Frontal cortex (tissue), 4 donors: ENCODE data around the gene GADD45G. TPM values are rescaled to one million over a fixed set of nuclear protein-coding genes. Genes with fewer than 3 reads are reported as not detected.
A peak's percentile ranks its signal among the peaks of the same experiment; 100 is the strongest.

Source experiments
- DNase-seq, 2 donors: peaks; one replicate each; pipeline ENCODE4 v3.0.0; 2012; ENCODE audit warnings: low spot score in 2 of 2
- FAIRE-seq: peaks from 2 replicates; lab custom pipeline; 2012; peaks lifted over from hg19 to GRCh38; lab: Jason Lieb, UNC
- total RNA-seq: library from RNA; depleted of rRNA; stranded (reverse); fragments of >200 nt; gene quantifications from one replicate; pipeline ENCODE4 v1.2.3, GENCODE V29; 2014
- donor health status: control.
- donor health status: control.
- donor health status: control.

Gene GADD45G
- total RNA-seq, 1 donor from 2014 or later, result 4.5 TPM

- FAIRE-seq (no peak), DNase-seq (no peak)
Measured at GRCh38 chr9:89592213-89592815, 12.5 kb upstream of the GADD45G start.

GRCh38 chr9:89592963-89593726 is 11.7 kb upstream of the GADD45G start:
- no peak for FAIRE-seq

GRCh38 chr9:89593727-89594427 is 10.9 kb upstream of the GADD45G start:
- DNase-seq (no peak), FAIRE-seq (no peak)

More at GRCh38 chr9:89592963-89593726, 11.7 kb upstream of the GADD45G start:
- no peak for DNase-seq

- FAIRE-seq (no peak), DNase-seq (no peak)
Measured at GRCh38 chr9:89594811-89595550, 9.8 kb upstream of the GADD45G start.

DNA sequence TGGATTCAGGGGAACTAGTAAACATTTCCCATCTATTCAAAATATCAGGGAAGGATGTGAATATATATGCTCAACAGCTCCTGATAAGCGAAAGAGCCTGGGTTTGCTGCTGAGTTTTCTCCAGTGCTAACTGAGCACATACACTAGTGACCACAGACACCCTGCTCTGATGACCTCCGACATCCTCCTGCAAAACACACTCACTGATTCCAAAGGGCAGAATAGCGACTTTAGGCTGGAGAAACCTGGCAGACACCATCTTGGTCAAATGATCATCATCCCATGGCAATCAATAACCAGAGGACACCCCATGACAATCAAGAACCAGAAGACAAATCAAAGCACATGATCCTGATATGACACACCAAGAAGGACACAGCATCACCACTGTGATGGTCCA is 9.2 kb upstream of the GADD45G start:
- FAIRE-seq, result no peak
- no peak for DNase-seq

- FAIRE-seq, result no peak
- no peak for DNase-seq
Measured at GRCh38 chr9:89596937-89597555, 7.8 kb upstream of the GADD45G start.

DNA sequence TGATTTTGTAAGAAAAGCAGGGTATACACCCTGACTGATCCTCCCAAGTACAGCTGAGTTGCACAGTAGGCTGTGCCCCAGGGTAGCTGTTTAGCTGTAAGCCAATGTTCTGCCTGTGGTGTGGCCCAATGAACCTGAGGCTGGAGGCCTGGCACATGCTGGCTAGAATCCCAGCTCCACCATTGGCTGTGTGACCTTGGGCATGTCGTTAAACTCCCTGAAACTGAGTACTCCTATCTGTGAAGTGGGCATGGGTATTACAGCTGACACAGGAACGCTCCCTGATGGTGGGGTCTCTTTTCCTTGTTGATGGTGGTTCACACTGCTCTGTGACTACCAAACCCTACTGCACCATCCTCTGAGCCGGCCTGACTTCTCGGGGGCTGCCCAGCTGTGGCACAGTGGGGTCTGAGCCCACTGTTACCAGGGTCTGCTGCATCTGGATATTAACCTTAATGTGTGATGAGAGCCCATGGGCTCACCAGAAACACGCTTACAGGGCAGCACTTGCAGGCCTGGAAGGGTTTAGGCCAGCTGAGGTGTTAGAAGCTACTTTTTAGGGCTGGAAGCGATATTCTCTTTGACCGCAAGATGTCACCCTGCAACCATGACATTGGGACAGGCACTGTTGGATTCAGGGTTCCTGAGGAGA is 7.0 kb upstream of the GADD45G start:
- DNase-seq (peak; percentile 28 to 50), FAIRE-seq (no peak)

DNA sequence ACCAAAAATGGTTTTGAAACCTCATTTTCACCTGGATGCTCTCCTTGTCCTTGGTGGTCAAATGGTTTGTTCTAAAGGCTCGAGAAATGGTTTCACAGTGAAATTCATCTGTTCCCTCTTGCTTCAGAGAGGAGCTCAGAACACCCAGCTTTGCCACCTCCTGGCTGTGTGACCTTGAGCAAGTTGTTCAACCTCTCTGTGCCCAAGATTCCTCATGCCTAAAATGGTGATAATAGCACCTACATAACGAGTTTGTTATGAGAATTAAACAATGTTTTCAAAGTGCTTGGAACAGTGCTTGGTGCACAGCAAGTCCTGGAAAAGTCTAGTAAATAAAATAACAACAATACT is 6.5 kb upstream of the GADD45G start:
- DNase-seq (no peak), FAIRE-seq (no peak)

DNA sequence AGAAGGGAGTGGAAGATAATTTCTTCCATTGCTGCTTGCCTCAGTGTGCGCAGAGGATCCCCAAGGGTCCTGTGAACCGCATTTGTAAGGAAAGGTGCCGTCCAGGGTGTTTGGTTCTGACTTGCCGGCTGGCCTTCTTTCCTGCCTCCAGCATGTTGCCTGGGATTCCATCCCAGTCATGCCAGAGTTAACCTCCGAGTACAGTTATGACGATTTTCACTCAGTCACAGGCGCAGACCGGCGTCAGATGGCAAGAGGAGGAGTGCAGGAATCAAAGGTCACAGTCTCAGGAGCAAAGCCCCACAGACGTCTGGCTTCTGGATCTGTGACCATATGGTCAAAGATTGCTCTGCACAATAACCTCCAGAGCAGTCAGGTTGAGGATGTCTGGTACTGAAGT is 5.9 kb upstream of the GADD45G start:
- DNase-seq (no peak), FAIRE-seq (no peak)

GRCh38 chr9:89600831-89601230 is 4.0 kb upstream of the GADD45G start:
- FAIRE-seq (no peak), DNase-seq (no peak)

- FAIRE-seq, result no peak
- no peak for DNase-seq
Measured at GRCh38 chr9:89601306-89601705, 3.5 kb upstream of the GADD45G start.

- DNase-seq (no peak), FAIRE-seq (no peak)
Measured at GRCh38 chr9:89601856-89602562, 2.8 kb upstream of the GADD45G start.

DNA sequence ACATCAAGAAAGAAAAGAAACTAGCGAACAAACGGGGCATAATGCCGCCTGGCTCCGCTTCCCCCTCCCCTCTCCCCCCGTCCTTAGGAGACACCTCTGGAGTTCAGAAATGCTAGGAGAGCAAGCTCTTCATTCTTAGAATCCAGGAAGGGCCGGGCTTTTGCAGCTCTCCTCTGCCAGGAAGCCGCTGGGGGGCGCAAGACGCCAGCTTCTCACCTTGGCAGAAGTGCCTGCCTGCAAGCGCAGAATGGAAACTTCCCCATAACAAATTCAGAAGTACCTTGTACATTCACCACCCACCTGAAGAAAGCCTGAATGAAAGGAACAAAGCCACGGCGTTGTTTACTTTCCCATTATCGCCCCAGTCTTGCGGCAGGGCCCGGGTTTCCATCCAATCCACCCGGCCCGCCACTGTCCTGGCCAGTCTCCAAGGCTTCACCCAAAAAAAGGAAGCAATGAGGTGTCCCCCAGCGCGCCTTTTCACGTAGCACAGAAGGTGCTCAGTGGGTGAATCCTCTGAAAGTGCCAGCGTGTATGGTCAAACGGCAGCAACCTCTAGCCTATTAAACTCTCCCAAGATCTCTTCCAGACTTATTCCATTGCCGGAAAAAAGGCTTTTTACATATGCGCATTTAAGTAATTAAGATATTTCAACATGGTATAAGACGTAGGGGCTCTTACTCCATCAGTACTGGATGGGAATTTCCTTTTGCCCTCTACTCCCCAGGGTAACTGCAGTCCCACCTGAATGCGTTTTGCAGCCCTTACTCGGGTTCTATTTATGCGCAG is 1.6 kb upstream of the GADD45G start:
- FAIRE-seq, result no peak
- peak; percentile 68 to 72 for DNase-seq

DNA sequence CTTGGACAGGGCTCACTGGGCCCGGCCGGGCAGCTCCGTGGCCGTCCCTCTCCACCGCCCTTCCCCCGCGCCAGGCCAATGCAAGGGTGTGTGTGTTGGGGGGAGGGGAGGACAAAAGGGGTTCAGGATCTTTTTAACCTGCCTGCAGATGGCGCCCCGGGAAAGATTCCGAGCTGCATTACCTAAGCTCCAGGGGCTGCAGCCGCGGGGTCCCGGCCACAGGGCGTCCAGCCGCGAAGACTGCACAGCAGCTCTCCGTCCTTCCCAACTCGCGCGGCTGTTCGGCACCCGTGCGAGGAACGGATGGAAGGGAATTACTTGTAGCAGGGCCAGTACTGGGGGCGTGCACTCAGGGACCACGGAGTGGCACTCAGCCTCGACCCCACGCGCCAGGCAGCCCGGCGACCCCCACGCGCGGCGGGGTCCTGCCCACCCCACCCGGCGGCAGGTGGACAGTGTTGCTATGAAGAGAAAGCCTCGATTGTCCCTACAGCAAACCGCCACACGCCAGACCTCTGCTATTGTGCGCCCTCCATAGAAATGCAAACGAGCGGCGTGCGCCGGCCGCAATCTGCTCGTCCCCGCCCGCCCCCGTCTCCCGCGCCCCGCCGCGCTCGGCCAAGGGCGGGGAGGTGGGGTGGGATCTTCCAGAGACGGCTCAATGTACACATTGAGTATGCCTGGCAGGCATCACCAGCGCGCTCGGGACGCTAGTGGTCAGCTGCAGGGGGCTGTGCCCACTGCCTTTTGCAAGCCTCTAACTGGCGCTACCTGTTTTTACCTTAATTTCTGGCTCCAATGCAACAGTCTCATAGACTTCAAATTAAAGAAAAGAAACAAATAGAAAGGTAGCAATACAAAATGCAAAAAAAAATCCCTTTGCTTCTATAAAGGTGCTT is 796 bp upstream of the GADD45G start:
- DNase-seq (peak; percentile 40 to 61), FAIRE-seq (no peak)

- FAIRE-seq, result no peak
- peak; percentile 52 to 68 for DNase-seq
Measured at GRCh38 chr9:89605465-89606048, 745 bp downstream of the GADD45G start.

DNA sequence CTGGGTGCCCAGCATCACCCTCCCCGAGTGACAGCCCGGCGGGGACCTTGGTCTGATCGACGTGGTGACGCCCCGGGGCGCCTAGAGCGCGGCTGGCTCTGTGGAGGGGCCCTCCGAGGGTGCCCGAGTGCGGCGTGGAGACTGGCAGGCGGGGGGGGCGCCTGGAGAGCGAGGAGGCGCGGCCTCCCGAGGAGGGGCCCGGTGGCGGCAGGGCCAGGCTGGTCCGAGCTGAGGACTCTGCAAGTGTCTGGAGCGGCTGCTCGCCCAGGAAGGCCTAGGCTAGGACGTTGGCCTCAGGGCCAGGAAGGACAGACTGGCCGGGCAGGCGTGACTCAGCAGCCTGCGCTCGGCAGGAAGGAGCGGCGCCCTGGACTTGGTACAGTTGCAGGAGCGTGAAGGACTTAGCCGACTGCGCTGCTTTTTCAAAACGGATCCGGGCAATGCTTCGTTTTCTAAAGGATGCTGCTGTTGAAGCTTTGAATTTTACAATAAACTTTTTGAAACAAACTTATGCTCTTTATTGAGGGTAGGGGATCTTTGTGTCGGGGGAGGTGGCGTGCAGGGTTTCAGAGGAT is 1.3 kb downstream of the GADD45G start:
- FAIRE-seq (no peak), DNase-seq (peak; percentile 58 to 59)
